Karpas-422 (cell line): ENCODE results near the gene SCGB1D4. TPM values are rescaled to one million over a fixed set of nuclear protein-coding genes. Genes with fewer than 3 reads are reported as not detected.

Experiments
- DNase-seq: peaks from one replicate; pipeline ENCODE4 v3.0.0-alpha.2; 2015
- H2AFZ ChIP-seq: fragments of 200-600 bp; sonication (generic); 2 replicates; pipeline ENCODE4 v1.6.1; 2014; ENCODE audit warnings: antibody characterized with exemption, low read length, mixed read lengths
- H3K27ac ChIP-seq: fragments of 200-600 bp; sonication (generic); 2 replicates; pipeline ENCODE4 v1.5.1; 2014; ENCODE audit warnings: mild to moderate bottlenecking, low read length, moderate library complexity
- H3K27me3 ChIP-seq: fragments of 200-600 bp; sonication (generic); 2 replicates; pipeline ENCODE4 v1.6.1; 2014; ENCODE audit warnings: low read length, mixed read lengths
- H3K36me3 ChIP-seq: fragments of 200-600 bp; sonication (generic); 2 replicates; pipeline ENCODE4 v1.6.1; 2014; ENCODE audit warnings: low read length, mixed read lengths; ENCODE audit not compliant: insufficient read depth
- H3K4me1 ChIP-seq: fragments of 200-600 bp; sonication (generic); 2 replicates; pipeline ENCODE4 v1.6.1; 2014; ENCODE audit warnings: mild to moderate bottlenecking, low read length, mixed read lengths
- H3K4me2 ChIP-seq: fragments of 200-600 bp; sonication (generic); 2 replicates; pipeline ENCODE4 v1.6.1; 2014; ENCODE audit warnings: low read length, low read depth, mild to moderate bottlenecking; ENCODE audit not compliant: poor library complexity, severe bottlenecking
- H3K4me3 ChIP-seq: fragments of 200-600 bp; sonication (generic); 2 replicates; pipeline ENCODE4 v1.5.1; 2014; ENCODE audit warnings: mild to moderate bottlenecking, antibody characterized with exemption, low read length, mixed read lengths
- H3K79me2 ChIP-seq: fragments of 200-600 bp; sonication (generic); 2 replicates; pipeline ENCODE4 v1.6.1; 2014; ENCODE audit warnings: mild to moderate bottlenecking, low read length, mixed read lengths
- H3K9ac ChIP-seq: fragments of 200-600 bp; sonication (generic); 2 replicates; pipeline ENCODE4 v1.6.0; 2014; ENCODE audit warnings: low read length
- H3K9me2 ChIP-seq: fragments of 200-600 bp; sonication (generic), shearing (Covaris generic); replicated peaks from 2 replicates; pipeline ENCODE4 v1.6.0; 2014; ENCODE audit warnings: mild to moderate bottlenecking, low read length, moderate library complexity; ENCODE audit not compliant: insufficient read depth
- H3K9me3 ChIP-seq: fragments of 300-700, 200-600 bp; sonication (generic); 2 replicates; pipeline ENCODE4 v1.6.1; 2014; ENCODE audit warnings: low read length, mixed read lengths
- H4K20me1 ChIP-seq: fragments of 200-600 bp; sonication (generic); 2 replicates; pipeline ENCODE4 v1.6.1; 2014; ENCODE audit warnings: mild to moderate bottlenecking, antibody characterized with exemption, low read length, low read depth; ENCODE audit not compliant: insufficient read depth
- total RNA-seq: library from RNA; depleted of rRNA; stranded (reverse); fragments of >200 nt; shearing (Covaris generic); gene quantifications from 2 replicates; pipeline ENCODE4 v1.2.3, GENCODE V29; 2014; ENCODE audit warnings: low replicate concordance

SCGB1D4 gene
- total RNA-seq, 1 experiment from 2014 or later, result not detected

GRCh38 chr11:62315431-62315830 lies 16.6 kb upstream of the SCGB1D4 start:
- DNase-seq, result no peak
- no peaks in the 10 kb centered on the region for H3K27me3 ChIP-seq
- H4K20me1 ChIP-seq, result no peaks in the 10 kb centered on the region
- no peak overlapping the region for H3K9ac ChIP-seq
- H3K79me2 ChIP-seq, result no peaks in the 10 kb centered on the region
- no peak overlapping the region for H3K4me3 ChIP-seq
- H3K9me3 ChIP-seq, result no peaks in the 10 kb centered on the region
- H3K4me1 ChIP-seq, result no peaks in the 10 kb centered on the region
- no peaks in the 10 kb centered on the region for H3K9me2 ChIP-seq
- no peak overlapping the region for H3K27ac ChIP-seq
- no peak overlapping the region for H2AFZ ChIP-seq
- H3K4me2 ChIP-seq, result no peak overlapping the region
- H3K36me3 ChIP-seq, result no peaks in the 10 kb centered on the region

GRCh38 chr11:62309991-62310390 lies 11.1 kb upstream of the SCGB1D4 start:
- no peaks in the 10 kb centered on the region for H3K9me3 ChIP-seq
- no peaks in the 10 kb centered on the region for H3K9me2 ChIP-seq
- H3K27ac ChIP-seq, result no peak overlapping the region
- no peaks in the 10 kb centered on the region for H3K4me1 ChIP-seq
- DNase-seq, result no peak
- H4K20me1 ChIP-seq, result no peaks in the 10 kb centered on the region
- H3K79me2 ChIP-seq, result no peaks in the 10 kb centered on the region
- no peak overlapping the region for H3K4me2 ChIP-seq
- H3K36me3 ChIP-seq, result no peaks in the 10 kb centered on the region
- H3K9ac ChIP-seq, result no peak overlapping the region
- H3K4me3 ChIP-seq, result no peak overlapping the region
- H2AFZ ChIP-seq, result no peak overlapping the region
- no peaks in the 10 kb centered on the region for H3K27me3 ChIP-seq

- H3K27ac ChIP-seq, result no peak overlapping the region
- H3K9ac ChIP-seq, result no peak overlapping the region
- H3K4me3 ChIP-seq, result no peak overlapping the region
- H2AFZ ChIP-seq, result no peak overlapping the region
- H3K79me2 ChIP-seq, result no peaks in the 10 kb centered on the region
- no peaks in the 10 kb centered on the region for H3K36me3 ChIP-seq
- H3K27me3 ChIP-seq, result no peaks in the 10 kb centered on the region
- H4K20me1 ChIP-seq, result no peaks in the 10 kb centered on the region
- no peaks in the 10 kb centered on the region for H3K4me1 ChIP-seq
- no peaks in the 10 kb centered on the region for H3K9me3 ChIP-seq
- H3K9me2 ChIP-seq, result no peaks in the 10 kb centered on the region
- H3K4me2 ChIP-seq, result no peak overlapping the region
- DNase-seq, result no peak
Observed at GRCh38 chr11:62307950-62308349, 9.1 kb upstream of the SCGB1D4 start.

- no peak for DNase-seq
Observed at GRCh38 chr11:62306227-62306626, 7.4 kb upstream of the SCGB1D4 start.

GRCh38 chr11:62295504-62295903 lies 3.4 kb downstream of the SCGB1D4 start:
- DNase-seq, result peak; percentile 37
- H4K20me1 ChIP-seq, result no peaks in the 10 kb centered on the region
- H3K79me2 ChIP-seq, result no peaks in the 10 kb centered on the region
- no peak overlapping the region for H2AFZ ChIP-seq
- H3K4me3 ChIP-seq, result no peak overlapping the region
- no peaks in the 10 kb centered on the region for H3K9me3 ChIP-seq
- no peak overlapping the region for H3K27ac ChIP-seq
- no peaks in the 10 kb centered on the region for H3K9me2 ChIP-seq
- no peaks in the 10 kb centered on the region for H3K27me3 ChIP-seq
- no peak overlapping the region for H3K9ac ChIP-seq
- no peaks in the 10 kb centered on the region for H3K36me3 ChIP-seq
- H3K4me1 ChIP-seq, result no peaks in the 10 kb centered on the region
- H3K4me2 ChIP-seq, result no peak overlapping the region

More at GRCh38 chr11:62306227-62306626, 7.4 kb upstream of the SCGB1D4 start:
- Histone ChIP-seq H3K36me3 (no peaks in the 10 kb centered on the region), H3K9ac (no peak overlapping the region), H3K9me2 (no peaks in the 10 kb centered on the region), H2AFZ (no peak overlapping the region), H3K4me2 (no peak overlapping the region), H3K79me2 (no peaks in the 10 kb centered on the region), H3K27ac (no peak overlapping the region), H4K20me1 (no peaks in the 10 kb centered on the region), H3K9me3 (no peaks in the 10 kb centered on the region), H3K4me1 (no peaks in the 10 kb centered on the region), H3K27me3 (no peaks in the 10 kb centered on the region), H3K4me3 (no peak overlapping the region)

GRCh38 chr11:62280452-62280851 lies 18.4 kb downstream of the SCGB1D4 start:
- Histone ChIP-seq H3K4me3 (no peak overlapping the region), H3K79me2 (no peaks in the 10 kb centered on the region), H3K9me2 (no peaks in the 10 kb centered on the region), H2AFZ (no peak overlapping the region), H3K36me3 (no peaks in the 10 kb centered on the region), H3K27me3 (no peaks in the 10 kb centered on the region), H3K27ac (no peak overlapping the region), H3K9me3 (no peaks in the 10 kb centered on the region), H4K20me1 (no peaks in the 10 kb centered on the region), H3K4me1 (no peaks in the 10 kb centered on the region), H3K9ac (no peak overlapping the region), H3K4me2 (no peak overlapping the region)
- DNase-seq, result no peak

GRCh38 chr11:62273789-62274275 lies 25.0 kb downstream of the SCGB1D4 start:
- no peaks in the 10 kb centered on the region for H3K36me3 ChIP-seq
- H3K9me2 ChIP-seq, result no peaks in the 10 kb centered on the region
- no peak overlapping the region for H3K9ac ChIP-seq
- H3K4me1 ChIP-seq, result no peaks in the 10 kb centered on the region
- no peaks in the 10 kb centered on the region for H3K9me3 ChIP-seq
- no peak overlapping the region for H3K4me3 ChIP-seq
- no peaks in the 10 kb centered on the region for H4K20me1 ChIP-seq
- no peak overlapping the region for H3K4me2 ChIP-seq
- no peak for DNase-seq
- H2AFZ ChIP-seq, result no peak overlapping the region
- no peak overlapping the region for H3K27ac ChIP-seq
- H3K79me2 ChIP-seq, result no peaks in the 10 kb centered on the region
- no peaks in the 10 kb centered on the region for H3K27me3 ChIP-seq

GRCh38 chr11:62273284-62273683 lies 25.6 kb downstream of the SCGB1D4 start:
- no peak overlapping the region for H3K4me3 ChIP-seq
- no peaks in the 10 kb centered on the region for H3K9me2 ChIP-seq
- no peaks in the 10 kb centered on the region for H3K79me2 ChIP-seq
- no peak overlapping the region for H3K9ac ChIP-seq
- H3K36me3 ChIP-seq, result no peaks in the 10 kb centered on the region
- no peak for DNase-seq
- H3K27me3 ChIP-seq, result no peaks in the 10 kb centered on the region
- no peak overlapping the region for H2AFZ ChIP-seq
- H4K20me1 ChIP-seq, result no peaks in the 10 kb centered on the region
- no peaks in the 10 kb centered on the region for H3K4me1 ChIP-seq
- no peak overlapping the region for H3K27ac ChIP-seq
- no peak overlapping the region for H3K4me2 ChIP-seq
- H3K9me3 ChIP-seq, result no peaks in the 10 kb centered on the region
